GM21526 (cell line): ENCODE measurements around the gene KRT6B.
"Not testable (repeated sequence)": the region's sequence is repeated elsewhere in the genome, so short reads cannot be mapped to it uniquely, and the experiment has no call there.

Experiments used
- ATAC-seq: cut with Tn5 transposase; IDR thresholded peaks from one replicate; pipeline ENCODE4 v1.9.1; 2021; ENCODE audit warnings: moderate library complexity; ENCODE audit not compliant: unreplicated experiment, low FRiP score

The KRT6B gene

GRCh38 chr12:52452101-52452500, at the start of gene KRT6B:
KRT6B (minus strand) TSS chr12:52452146; CDS start chr12:52452078, 68 bp downstream.
- ATAC-seq = no peak

- no peak for ATAC-seq
Observed at GRCh38 chr12:52501490-52501889, 49.5 kb upstream of the KRT6B start.

- ATAC-seq = not testable (repeated sequence)
Observed at GRCh38 chr12:52500574-52500973, 48.6 kb upstream of the KRT6B start.

GRCh38 chr12:52499806-52500560, 48.0 kb upstream of the KRT6B start:
- ATAC-seq = no peak

GRCh38 chr12:52498946-52499345, 47.0 kb upstream of the KRT6B start:
- no peak for ATAC-seq

- no peak for ATAC-seq
Observed at GRCh38 chr12:52497975-52498374, 46.0 kb upstream of the KRT6B start.

GRCh38 chr12:52496590-52497071, 44.7 kb upstream of the KRT6B start:
- ATAC-seq = no peak

GRCh38 chr12:52496054-52496453, 44.1 kb upstream of the KRT6B start:
- no peak for ATAC-seq

GRCh38 chr12:52495389-52495788, 43.4 kb upstream of the KRT6B start:
- ATAC-seq = no peak

- no peak for ATAC-seq
Observed at GRCh38 chr12:52494518-52494917, 42.6 kb upstream of the KRT6B start.

- no peak for ATAC-seq
Observed at GRCh38 chr12:52494100-52494499, 42.2 kb upstream of the KRT6B start.

- no peak for ATAC-seq
Observed at GRCh38 chr12:52493172-52493571, 41.2 kb upstream of the KRT6B start, which contains the start of gene KRT6A. KRT6A (minus strand) TSS chr12:52493257; CDS start chr12:52493188, 69 bp downstream.

- ATAC-seq = not testable (repeated sequence)
Observed at GRCh38 chr12:52492405-52492804, 40.5 kb upstream of the KRT6B start.

- not testable (repeated sequence) for ATAC-seq
Observed at GRCh38 chr12:52491495-52491894, 39.5 kb upstream of the KRT6B start.

GRCh38 chr12:52488736-52489135, 36.8 kb upstream of the KRT6B start:
- no peak for ATAC-seq

GRCh38 chr12:52487744-52488443, 35.9 kb upstream of the KRT6B start:
- not testable (repeated sequence) for ATAC-seq

GRCh38 chr12:52487211-52487610, 35.3 kb upstream of the KRT6B start:
- no peak for ATAC-seq

- no peak for ATAC-seq
Observed at GRCh38 chr12:52486166-52487105, 34.5 kb upstream of the KRT6B start.

GRCh38 chr12:52480073-52480472, 28.1 kb upstream of the KRT6B start:
- ATAC-seq = no peak

- no peak for ATAC-seq
Observed at GRCh38 chr12:52477651-52478050, 25.7 kb upstream of the KRT6B start.

GRCh38 chr12:52474212-52474611, 22.3 kb upstream of the KRT6B start:
- ATAC-seq = no peak
